Cerebellar cortex (tissue), 1 donor: ENCODE measurements around the gene VCL.
"Not testable (repeated sequence)": the region's sequence is repeated elsewhere in the genome, so short reads cannot be mapped to it uniquely, and the experiment has no call there.

ENCODE experiments used
- DNase-seq: peaks from one replicate; pipeline ENCODE4 v3.0.0-alpha.2; 2015; ENCODE audit warnings: low spot score

VCL gene

GRCh38 chr10:74109452-74109851 is 111.5 kb downstream of the VCL start:
- DNase-seq, result no peak

DNA sequence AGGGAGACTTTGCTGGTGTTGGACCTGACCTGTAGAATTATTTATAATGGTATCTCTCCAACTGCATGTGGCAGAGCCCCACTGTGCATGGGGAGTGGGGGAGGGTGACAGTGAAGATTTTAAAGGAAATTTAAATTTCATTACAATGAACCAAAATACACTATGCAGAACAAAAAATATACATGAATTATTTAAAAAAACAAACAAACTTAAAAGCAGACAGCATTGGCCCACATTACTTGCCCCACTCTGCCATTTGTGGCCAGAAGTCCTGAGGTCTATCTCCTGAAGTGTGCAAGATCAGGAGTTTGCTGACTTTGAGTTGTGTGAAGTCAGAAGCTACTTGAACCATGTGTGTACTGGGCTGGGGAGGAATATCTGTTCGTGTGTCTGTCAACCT is 112.2 kb downstream of the VCL start:
- DNase-seq, result no peak

DNA sequence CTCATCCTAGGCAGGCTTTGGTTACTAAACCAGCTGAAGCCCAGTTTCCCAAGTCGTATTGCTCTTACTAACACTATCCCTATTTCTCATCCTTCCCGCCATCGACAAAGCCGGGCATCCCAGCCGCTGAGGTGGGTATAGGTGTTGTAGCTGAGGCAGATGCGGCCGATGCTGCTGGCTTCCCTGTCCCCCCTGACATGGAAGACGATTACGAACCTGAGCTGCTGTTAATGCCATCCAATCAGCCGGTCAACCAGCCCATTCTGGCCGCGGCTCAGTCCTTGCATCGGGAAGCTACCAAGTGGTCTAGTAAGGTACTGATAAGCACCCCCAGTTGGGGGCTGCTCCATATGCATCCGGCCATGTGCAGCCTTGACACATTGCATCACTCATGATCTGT is 113.9 kb downstream of the VCL start:
- no peak for DNase-seq

DNA sequence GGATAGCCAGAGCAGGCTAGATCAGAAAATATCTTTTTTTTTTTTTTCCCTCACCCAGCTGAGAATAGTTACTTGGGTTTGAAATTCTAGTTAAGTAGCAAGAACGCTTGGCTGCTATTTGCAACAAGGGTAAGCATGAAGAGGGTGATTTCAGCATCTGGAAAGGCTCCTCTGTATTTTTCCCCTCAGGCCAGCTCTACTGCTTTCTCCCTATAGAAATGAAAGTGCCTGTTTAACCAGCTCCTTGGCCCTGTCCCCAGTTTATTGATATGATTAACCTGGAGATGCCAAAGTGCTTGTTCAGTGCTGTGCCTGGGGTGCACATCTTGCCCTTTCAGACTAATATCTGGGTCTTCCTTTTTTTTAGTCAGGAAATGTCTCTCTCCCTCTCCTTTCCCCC is 115.6 kb downstream of the VCL start:
- no peak for DNase-seq

DNA sequence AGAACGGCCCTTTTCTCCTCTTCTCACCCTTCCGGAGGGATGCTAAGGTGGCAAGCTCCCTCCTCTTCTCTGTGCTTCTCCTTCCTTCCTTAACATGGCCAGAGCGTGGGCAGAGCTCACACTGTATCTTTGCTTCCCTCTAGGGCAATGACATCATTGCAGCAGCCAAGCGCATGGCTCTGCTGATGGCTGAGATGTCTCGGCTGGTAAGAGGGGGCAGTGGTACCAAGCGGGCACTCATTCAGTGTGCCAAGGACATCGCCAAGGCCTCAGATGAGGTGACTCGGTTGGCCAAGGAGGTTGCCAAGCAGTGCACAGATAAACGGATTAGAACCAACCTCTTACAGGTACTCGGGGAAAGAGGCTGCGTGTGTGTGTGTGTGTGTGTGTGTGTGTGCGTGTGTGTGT is 116.1 kb downstream of the VCL start:
- DNase-seq, result peak; percentile 66

- DNase-seq, result no peak
These were observed 119.8 kb downstream of the VCL start for GRCh38 chr10:74117738-74118137.

GRCh38 chr10:74118804-74119203 is 120.9 kb downstream of the VCL start:
- no peak for DNase-seq

DNA sequence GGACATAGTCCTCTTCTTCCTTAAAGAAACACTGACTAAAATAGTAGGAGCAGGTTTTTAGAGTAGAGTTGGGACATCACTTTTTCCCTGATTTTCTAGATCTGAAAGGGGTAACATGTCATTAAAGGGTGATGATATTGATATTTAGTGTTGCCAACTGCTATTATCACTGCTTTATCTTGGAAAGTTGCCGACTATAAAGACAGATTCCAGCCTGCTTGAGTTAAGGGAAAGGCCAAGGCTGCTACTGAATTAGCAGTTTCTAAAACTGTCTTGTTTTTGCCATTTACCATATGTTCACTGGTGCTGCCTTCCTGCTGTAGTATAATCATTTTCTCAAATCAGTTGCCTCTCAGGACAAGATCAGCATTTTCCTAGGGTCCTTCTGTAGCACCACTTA is 123.0 kb downstream of the VCL start:
- no peak for DNase-seq

DNA sequence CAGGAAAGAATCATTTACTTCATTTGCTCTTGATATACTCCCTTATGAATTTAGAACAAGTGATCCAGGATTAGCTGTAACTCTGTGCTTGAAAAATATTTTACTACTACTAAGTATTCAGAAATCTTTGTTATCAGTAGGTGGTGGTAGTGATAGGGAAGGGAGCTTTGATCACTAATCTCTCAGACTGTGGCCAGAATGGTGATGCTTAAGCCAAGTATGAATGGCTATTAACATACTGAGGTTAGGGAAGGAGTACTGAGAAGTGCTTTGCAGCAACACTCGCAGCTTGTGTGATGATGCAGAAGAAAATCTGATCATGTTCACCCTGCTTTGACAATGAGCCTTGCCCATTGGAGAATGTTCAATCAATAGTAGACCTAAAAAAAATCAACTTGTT is 123.5 kb downstream of the VCL start:
- DNase-seq, result no peak

DNA sequence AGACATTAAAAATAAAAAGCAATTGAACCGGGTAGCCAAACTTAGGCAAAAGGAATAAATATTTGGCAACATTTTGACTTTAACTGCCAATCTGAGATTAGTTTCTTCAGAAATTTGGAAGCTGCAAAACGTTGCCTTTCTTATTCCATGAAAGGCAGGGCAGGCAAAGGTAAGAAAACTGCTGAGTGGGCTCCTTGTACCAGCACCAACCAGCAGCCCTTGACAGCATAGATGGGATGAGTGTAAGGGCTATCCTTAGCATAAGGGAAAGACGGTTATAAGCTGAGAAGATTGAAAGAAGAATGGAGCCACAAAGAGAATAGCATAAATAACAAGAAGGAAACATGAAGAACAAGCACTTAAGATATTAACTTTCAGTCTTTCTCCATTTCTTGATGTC is 124.1 kb downstream of the VCL start:
- no peak for DNase-seq

- DNase-seq, result no peak
These were observed 125.2 kb downstream of the VCL start for GRCh38 chr10:74123081-74123480.

DNA sequence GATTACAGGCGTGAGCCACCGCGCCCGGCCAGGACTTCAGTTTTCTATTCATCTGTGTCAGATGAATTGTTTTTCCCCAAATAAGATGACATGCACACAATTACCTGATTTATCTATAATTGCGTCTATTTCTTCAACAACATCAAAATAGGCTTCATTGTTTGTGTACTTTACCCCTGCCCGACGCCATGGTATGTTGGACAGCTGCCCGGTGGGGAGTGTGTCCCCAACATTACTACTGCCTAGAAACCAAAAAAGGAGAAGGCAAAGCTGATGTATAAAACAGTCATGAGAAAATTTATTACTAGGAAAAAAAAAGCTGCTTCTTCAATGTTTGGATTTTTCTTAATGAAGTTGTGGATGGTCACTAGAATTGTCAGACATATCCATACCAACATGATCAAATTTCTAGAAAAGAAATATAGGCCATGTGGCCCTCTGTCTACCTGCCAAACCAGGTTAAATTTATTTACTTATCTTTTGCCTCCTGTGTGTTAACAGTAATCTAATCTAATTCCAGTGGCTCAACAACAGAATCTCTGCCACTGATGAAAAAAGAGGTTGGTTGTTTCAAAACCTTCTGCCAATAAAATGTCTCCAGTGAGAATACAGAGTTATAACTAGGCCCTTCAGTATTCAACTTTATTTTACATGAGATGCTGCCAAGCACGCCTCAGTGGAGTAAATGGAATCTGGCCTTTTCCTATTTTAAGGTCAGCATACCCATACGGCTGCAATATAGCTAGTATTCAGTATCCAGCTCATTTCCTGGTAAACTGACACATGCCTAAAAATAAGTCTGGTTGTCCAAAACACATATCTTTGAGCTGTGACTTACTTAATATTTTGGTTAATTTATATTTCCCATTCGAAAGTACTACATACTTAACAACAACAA is 136.3 kb downstream of the VCL start:
- no peak for DNase-seq

- DNase-seq, result no peak
These were observed 137.5 kb downstream of the VCL start for GRCh38 chr10:74135452-74135851.

- no peak for DNase-seq
These were observed 140.1 kb downstream of the VCL start for GRCh38 chr10:74137992-74138391.

- not testable (repeated sequence) for DNase-seq
These were observed 140.7 kb downstream of the VCL start for GRCh38 chr10:74138596-74138995.

- DNase-seq, result no peak
These were observed 142.1 kb downstream of the VCL start for GRCh38 chr10:74139981-74140380.

GRCh38 chr10:74140553-74140952 is 142.6 kb downstream of the VCL start:
- no peak for DNase-seq

DNA sequence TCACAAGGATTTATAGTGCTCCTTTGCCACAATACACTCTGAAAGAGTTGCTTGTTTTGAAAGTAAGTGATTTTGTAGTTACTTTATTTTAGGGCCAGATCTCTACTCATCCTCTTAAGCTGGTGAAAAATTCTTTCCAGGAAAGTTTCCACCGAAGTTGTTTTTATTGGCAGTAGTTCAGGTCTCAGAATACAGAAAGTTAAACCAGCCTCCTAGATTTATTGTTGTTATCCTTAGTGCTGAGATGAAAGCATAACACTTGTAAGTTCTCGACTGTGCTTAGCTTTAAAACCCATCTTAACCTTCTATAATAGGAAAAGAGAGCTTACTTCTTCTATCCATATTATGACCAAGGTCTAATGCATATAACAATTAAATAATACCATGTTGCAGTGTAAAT is 147.2 kb downstream of the VCL start:
- DNase-seq, result no peak

- not testable (repeated sequence) for DNase-seq
These were observed 149.1 kb downstream of the VCL start for GRCh38 chr10:74146980-74147379.

- DNase-seq, result no peak
These were observed 152.5 kb downstream of the VCL start, which contains the start of gene AP3M1 for GRCh38 chr10:74150204-74150989. TSS of gene AP3M1 (minus strand) at chr10:74150828. CDS start at chr10:74138379, 12,449 bp downstream.

DNA sequence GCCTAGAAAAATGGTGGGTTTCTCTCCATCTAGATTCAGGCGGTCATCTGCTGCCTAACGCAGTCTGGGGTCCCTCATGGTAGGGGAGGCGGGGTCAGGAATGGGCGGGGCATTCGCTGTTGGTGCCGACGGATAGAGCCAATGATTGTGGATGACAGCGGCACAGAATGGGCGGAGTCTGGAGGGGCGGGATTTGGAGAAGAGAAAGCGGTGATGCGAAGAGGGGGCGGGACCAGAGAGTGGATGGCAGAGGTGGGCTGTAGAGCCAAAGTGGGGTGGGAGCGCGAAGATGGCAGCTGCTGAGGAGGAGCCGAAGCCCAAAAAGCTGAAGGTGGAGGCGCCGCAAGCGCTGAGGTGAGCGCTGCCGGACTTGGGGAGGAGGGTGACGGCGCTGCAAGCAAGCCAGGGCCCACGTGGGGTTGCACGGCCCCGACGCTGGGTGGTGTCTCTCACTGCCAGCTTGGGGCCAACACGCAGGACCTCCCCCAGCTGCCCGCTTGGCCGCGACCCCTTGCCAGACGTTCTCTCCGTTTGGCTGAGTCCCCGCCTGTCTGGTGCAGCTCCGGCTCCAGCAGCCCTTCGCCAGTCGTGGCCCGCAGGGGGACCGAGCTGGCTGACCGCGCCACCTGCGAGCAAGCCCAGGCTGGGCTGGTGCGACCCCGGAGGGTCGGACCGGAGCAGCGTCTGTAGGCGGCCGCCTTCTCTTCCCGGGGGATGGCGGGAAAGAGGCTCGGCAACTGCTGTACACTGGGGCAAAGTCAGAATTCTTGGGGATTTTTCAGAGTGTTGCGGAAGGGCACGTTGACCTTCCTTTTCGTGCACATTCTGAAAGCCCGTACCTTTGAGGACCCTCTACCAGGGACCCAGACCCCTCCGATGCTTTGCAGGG is 153.3 kb downstream of the VCL start, which contains the start of gene ADK:
Gene ADK, plus strand, starts transcription at position 232 of the 889 bp plus-strand sequence. Its CDS starts 58 bp downstream, at position 290.
- DNase-seq, result peak; percentile 99
